GM21723 (cell line): ENCODE data around the gene PRRT4.

Source experiments
- ATAC-seq: cut with Tn5 transposase; IDR thresholded peaks from one replicate; pipeline ENCODE4 v1.9.1; 2021; ENCODE audit warnings: mild to moderate bottlenecking, moderate library complexity; ENCODE audit not compliant: unreplicated experiment

The PRRT4 gene

GRCh38 chr7:128302139-128302538, 59.4 kb downstream of the PRRT4 start:
- no peak for ATAC-seq
